Measurements from ENCODE around the gene NDRG3.

The NDRG3 gene

GRCh38 chr20:36605399-36606157 is 140.3 kb downstream of the NDRG3 start, which contains the start of gene RAB5IF:
Gene RAB5IF (plus strand): TSS chr20:36605779. CDS start chr20:36605952, 173 bp downstream.
- Histone ChIP-seq H3K4me1 (ENCODE audit: control insufficient read depth, insufficient read depth, low read length) (peaks cover 14% of the 10 kb centered on the region), H3K9me3 (ENCODE audit: control insufficient read depth, low read length) (no peaks in the 10 kb centered on the region), H3K36me3 (ENCODE audit: control insufficient read depth, insufficient read depth, low read length, severe bottlenecking) (peaks cover 29% of the 10 kb centered on the region), H3K27me3 (replicated peaks; ENCODE audit: control insufficient read depth, insufficient read depth, low read length) (no peaks in the 10 kb centered on the region), H3K4me3 (ENCODE audit: low read length) (peak within 1 kb of the TSS; percentile 96), H3K9ac (ENCODE audit: low read length) (peak within 1 kb of the TSS; percentile 97)
- peak; percentile 100 for DNase-seq (ENCODE audit: low read depth)

GRCh38 chr20:36604952-36605398 is 140.9 kb downstream of the NDRG3 start:
- Histone ChIP-seq H3K36me3 (ENCODE audit: control insufficient read depth, insufficient read depth, low read length, severe bottlenecking) (peaks cover 23% of the 10 kb centered on the region), H3K4me1 (ENCODE audit: control insufficient read depth, insufficient read depth, low read length) (peaks cover 14% of the 10 kb centered on the region), H3K9ac (ENCODE audit: low read length) (peak overlapping the region; percentile 79), H3K9me3 (ENCODE audit: control insufficient read depth, low read length) (no peaks in the 10 kb centered on the region), H3K27me3 (replicated peaks; ENCODE audit: control insufficient read depth, insufficient read depth, low read length) (no peaks in the 10 kb centered on the region), H3K4me3 (ENCODE audit: low read length) (peak overlapping the region; percentile 68)
- no peak for DNase-seq (ENCODE audit: low read depth)
